ENCODE data around the gene ACP3. TPM values are rescaled to one million over a fixed set of nuclear protein-coding genes. Genes with fewer than 3 reads are reported as not detected.

Gene ACP3
- total and polyA plus RNA-seq, 4 donors = 0.15 to 2.1 (median 1.3) TPM; not detected in 1

DNA sequence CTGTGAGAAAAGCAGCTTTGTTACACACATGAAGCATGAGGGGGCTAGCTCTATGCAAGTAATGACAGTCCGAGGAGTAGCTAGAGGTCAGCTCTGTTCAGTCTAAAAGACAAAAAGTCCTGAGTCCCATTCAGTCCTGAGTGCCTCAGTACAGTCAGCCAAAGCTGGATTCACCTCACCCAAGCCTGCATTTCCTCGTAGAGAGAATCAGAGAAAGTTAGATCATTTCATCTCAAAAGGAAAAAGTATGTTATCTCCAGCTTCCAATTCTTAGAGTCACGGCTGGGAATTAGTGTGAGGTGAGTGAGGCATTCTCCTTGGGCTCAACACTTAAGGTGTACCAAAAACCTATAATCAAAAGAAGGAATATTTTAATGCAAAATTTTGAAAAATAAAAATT is 5.9 kb upstream of the ACP3 start (continued):
- no peak for TF ChIP-seq MAX (IDR thresholded peaks at IDR 0.05)
- no peak for TF ChIP-seq NR2F2 (IDR thresholded peaks at IDR 0.05)

DNA sequence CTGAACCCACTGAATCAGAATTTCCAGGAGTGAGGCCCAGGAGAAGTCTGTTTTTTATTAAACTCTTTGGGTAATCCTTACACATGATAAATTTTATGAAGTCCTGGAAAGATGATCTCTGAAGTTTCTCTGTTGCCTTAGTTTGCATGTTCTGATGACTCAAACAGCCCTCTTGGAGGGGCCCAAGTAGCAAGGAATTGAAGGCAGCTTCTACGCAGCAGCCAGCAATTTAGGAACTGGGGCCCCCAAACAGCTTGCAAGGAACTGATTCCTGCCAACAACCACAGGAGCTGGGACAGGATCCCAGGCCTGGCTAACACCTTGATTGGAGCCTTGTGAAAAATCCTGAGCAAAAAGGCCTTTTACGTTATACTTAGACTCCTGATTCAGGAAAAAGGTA is 5.4 kb upstream of the ACP3 start:
- Histone ChIP-seq H3K4me1 (ENCODE audit: control insufficient read depth in 4 of 4, insufficient read depth in 4 of 4, low read length in 3 of 4) (no peaks in the 10 kb centered on the region), H3K36me3 (ENCODE audit: control insufficient read depth in 4 of 4, insufficient read depth in 3 of 4, low read depth in 1 of 4, low read length in 3 of 4) (no peaks in the 10 kb centered on the region), H3K9me3 (ENCODE audit: control insufficient read depth in 4 of 4, low read length in 3 of 4) (no peaks in the 10 kb centered on the region), H3K27ac (ENCODE audit: low read depth in 1 of 2, low read length in 2 of 2) (no peak overlapping the region), H3K9ac (ENCODE audit: low read depth in 1 of 2, low read length in 2 of 2) (no peak overlapping the region), H3K4me3 (ENCODE audit: low read depth in 1 of 3, low read length in 3 of 3) (no peak overlapping the region), H3K27me3 (ENCODE audit: control insufficient read depth in 4 of 4, insufficient read depth in 4 of 4, low read length in 3 of 4) (no peaks in the 10 kb centered on the region)
- DNase-seq (ENCODE audit: low spot score) = no peak
- 96% methylated on average over 2 of the region's 2 CpGs for WGBS
- TF ChIP-seq EGR1 (IDR thresholded peaks at IDR 0.05; ENCODE audit: low read depth in 2 of 2) = no peak
- no peak for TF ChIP-seq CTCF (IDR thresholded peaks at IDR 0.05; ENCODE audit: low read depth, low read length, missing input control)
- TF ChIP-seq ATF3 (IDR thresholded peaks at IDR 0.05) = no peak
- TF ChIP-seq TAF1 (conservative IDR thresholded peaks at IDR 0.05) = no peak
- no peak for TF ChIP-seq RAD21 (IDR thresholded peaks at IDR 0.05)
- TF ChIP-seq NR2F2 (IDR thresholded peaks at IDR 0.05) = no peak
- TF ChIP-seq HNF4A (conservative IDR thresholded peaks at IDR 0.05) = no peak
- no peak for TF ChIP-seq YY1 (IDR thresholded peaks at IDR 0.05)
- TF ChIP-seq REST (IDR thresholded peaks at IDR 0.05) = no peak
- no peak for TF ChIP-seq HNF4G (IDR thresholded peaks at IDR 0.05)
- no peak for TF ChIP-seq GABPA (IDR thresholded peaks at IDR 0.05 in 1 of 2, conservative IDR thresholded peaks at IDR 0.05 in 1 of 2)
- TF ChIP-seq SP1 (IDR thresholded peaks at IDR 0.05) = no peak
- no peak for TF ChIP-seq RXRA (IDR thresholded peaks at IDR 0.05)
- TF ChIP-seq MAX (IDR thresholded peaks at IDR 0.05) = no peak
- TF ChIP-seq, protein P1, sequence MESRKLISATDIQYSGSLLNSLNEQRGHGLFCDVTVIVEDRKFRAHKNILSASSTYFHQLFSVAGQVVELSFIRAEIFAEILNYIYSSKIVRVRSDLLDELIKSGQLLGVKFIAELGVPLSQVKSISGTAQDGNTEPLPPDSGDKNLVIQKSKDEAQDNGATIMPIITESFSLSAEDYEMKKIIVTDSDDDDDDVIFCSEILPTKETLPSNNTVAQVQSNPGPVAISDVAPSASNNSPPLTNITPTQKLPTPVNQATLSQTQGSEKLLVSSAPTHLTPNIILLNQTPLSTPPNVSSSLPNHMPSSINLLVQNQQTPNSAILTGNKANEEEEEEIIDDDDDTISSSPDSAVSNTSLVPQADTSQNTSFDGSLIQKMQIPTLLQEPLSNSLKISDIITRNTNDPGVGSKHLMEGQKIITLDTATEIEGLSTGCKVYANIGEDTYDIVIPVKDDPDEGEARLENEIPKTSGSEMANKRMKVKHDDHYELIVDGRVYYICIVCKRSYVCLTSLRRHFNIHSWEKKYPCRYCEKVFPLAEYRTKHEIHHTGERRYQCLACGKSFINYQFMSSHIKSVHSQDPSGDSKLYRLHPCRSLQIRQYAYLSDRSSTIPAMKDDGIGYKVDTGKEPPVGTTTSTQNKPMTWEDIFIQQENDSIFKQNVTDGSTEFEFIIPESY (IDR thresholded peaks at IDR 0.05) = no peak
- TF ChIP-seq FOXA2 (IDR thresholded peaks at IDR 0.05) = no peak
